Panc1 (cell line): ENCODE data around the gene TNFAIP3. TPM values are rescaled to one million over a fixed set of nuclear protein-coding genes. Genes with fewer than 3 reads are reported as not detected.

Experiments
- ATAC-seq: fragments of 200-7000 bp; cut with Tn5 transposase; 2 replicates; pipeline ENCODE4 v1.9.1; 2020; ENCODE audit warnings: mild to moderate bottlenecking, moderate library complexity
- BruUV-seq: library from RNA; stranded (reverse); fragments of 400-500 nt; replicated peaks from 2 replicates; lab custom pipeline; 2021; lab: Mats Ljungman, UMichigan
- CTCF ChIA-PET: fragments of 300-600 bp; sonication (Branson Sonifier 250); formaldehyde crosslinking; loops from one replicate; lab custom pipeline; 2022; ENCODE audit warnings: antibody characterized with exemption; lab: Charles Lee
- POLR2A ChIA-PET: fragments of 300-600 bp; sonication (Branson Sonifier 250); formaldehyde crosslinking; loops from one replicate; lab custom pipeline; 2022; ENCODE audit warnings: antibody characterized with exemption; lab: Charles Lee
- DNase-seq: peaks from one replicate; pipeline ENCODE4 v3.0.0-alpha.2; 2010; ENCODE audit warnings: low read depth, low spot score
- H3K27ac ChIP-seq: 2 replicates; pipeline ENCODE4 v1.5.1; 2011; ENCODE audit warnings: mild to moderate bottlenecking, low read length, inconsistent platforms
- H3K27me3 ChIP-seq: fragments of 200-500 bp; sonication (Bioruptor generic); 2 replicates; pipeline ENCODE4 v1.6.0; 2014; ENCODE audit warnings: low read length, inconsistent platforms; ENCODE audit not compliant: control insufficient read depth, insufficient read depth
- H3K36me3 ChIP-seq: fragments of 200-500 bp; sonication (Bioruptor generic); 2 replicates; pipeline ENCODE4 v1.5.1; 2014; ENCODE audit warnings: inconsistent platforms, mild to moderate bottlenecking, low read length, moderate library complexity; ENCODE audit not compliant: control insufficient read depth, insufficient read depth
- H3K4me1 ChIP-seq: 2 replicates; pipeline ENCODE4 v1.5.1; 2011; ENCODE audit warnings: inconsistent platforms, mild to moderate bottlenecking, low read length, moderate library complexity; ENCODE audit not compliant: control insufficient read depth, insufficient read depth
- H3K4me3 ChIP-seq, 2 experiments: 2 replicates each; pipeline ENCODE4 v1.5.1; 2011 to 2012; ENCODE audit warnings: low read depth in 2 of 2, low read length in 2 of 2, mild to moderate bottlenecking in 2 of 2, inconsistent platforms in 1 of 2, moderate library complexity in 1 of 2
- H3K9me3 ChIP-seq: fragments of 200-500 bp; sonication (Bioruptor generic); 2 replicates; pipeline ENCODE4 v1.5.1; 2014; ENCODE audit warnings: low read depth, mild to moderate bottlenecking, inconsistent platforms, low read length, moderate library complexity; ENCODE audit not compliant: control insufficient read depth, insufficient read depth
- CTCF ChIP-seq: fragments of 450-650 bp; IDR thresholded peaks from 2 replicates; pipeline ENCODE4 v1.5.1; 2017; ENCODE audit warnings: mild to moderate bottlenecking
- POLR2AphosphoS5 ChIP-seq: IDR thresholded peaks from 2 replicates; pipeline ENCODE4 v1.6.1; 2012; ENCODE audit warnings: mild to moderate bottlenecking, low read depth, low read length, moderate library complexity
- REST ChIP-seq, 2 experiments: IDR thresholded peaks; 2 replicates each; pipeline ENCODE4 v1.6.1; 2011 to 2012; ENCODE audit warnings: low read depth in 2 of 2, control low read depth in 1 of 2, low read length in 1 of 2, mild to moderate bottlenecking in 1 of 2, moderate library complexity in 1 of 2; ENCODE audit not compliant: insufficient read depth in 1 of 2
- SIN3A ChIP-seq: IDR thresholded peaks from 2 replicates; pipeline ENCODE4 v1.6.1; 2012; ENCODE audit warnings: low read depth, mild to moderate bottlenecking, low read length, moderate library complexity, borderline replicate concordance; ENCODE audit not compliant: insufficient read depth
- TCF7L2 ChIP-seq: IDR thresholded peaks from 2 replicates; pipeline ENCODE4 v1.6.1; 2011; ENCODE audit warnings: mild to moderate bottlenecking, low read depth, low read length, inconsistent platforms
- in situ Hi-C: cut with HindIII; loops from 2 replicates; pipeline ENCODE4 v1.10.0; 2016; ENCODE audit warnings: low sequenced_read_pairs, low pct_unique_long_range_greater_than_20kb
- intact Hi-C: fragments of 100-400 bp; cut with micrococcal nuclease; formaldehyde crosslinking; loops from one replicate; pipeline ENCODE4 v1.10.0; 2022; ENCODE audit not compliant: unreplicated experiment
- total RNA-seq: library from RNA; stranded (reverse); gene quantifications from one replicate; pipeline ENCODE4 v1.2.1, GENCODE V29; 2021; ENCODE audit not compliant: unreplicated experiment

The TNFAIP3 gene
- total RNA-seq, 1 experiment from 2014 or later: 15.0 TPM

GRCh38 chr6:137917551-137918325 lies 50.7 kb downstream of the TNFAIP3 start:
- TF ChIP-seq POLR2AphosphoS5 (no peak), CTCF (no peak), REST (IDR thresholded peaks at IDR 0.05; ENCODE audit: insufficient read depth in 1 of 2, low read depth in 2 of 2, low read length in 1 of 2) (no peak), SIN3A (no peak), TCF7L2 (no peak)
- no peak overlapping the region for H3K27ac ChIP-seq
- DNase-seq (no peak), ATAC-seq (no peak)
- H3K27me3 ChIP-seq: 0 out of 2 replicates have a peak, but pooled peaks cover 3% of the 10 kb centered on the region
- POLR2A ChIA-PET: no interaction called here
- peaks cover 3% of the 10 kb centered on the region; the same call in 1 of the 2 replicates for H3K9me3 ChIP-seq
- in situ Hi-C loops (no loop called here), intact Hi-C loops (no loop called here)
- no peaks in the 10 kb centered on the region for H3K36me3 ChIP-seq
- no peaks in the 10 kb centered on the region for H3K4me1 ChIP-seq
- no peak overlapping the region for H3K4me3 ChIP-seq
- CTCF ChIA-PET: no interaction called here
- no TSS peak for BruUV-seq

- 0 out of 2 replicates have a peak, but pooled peaks cover 3% of the 10 kb centered on the region for H3K27me3 ChIP-seq
- H3K4me1 ChIP-seq: no peaks in the 10 kb centered on the region
- BruUV-seq: no TSS peak
- H3K9me3 ChIP-seq: no peaks in the 10 kb centered on the region
- intact Hi-C loops: no loop called here
- ATAC-seq (no peak), DNase-seq (no peak)
- TF ChIP-seq POLR2AphosphoS5 (no peak), SIN3A (no peak)
- in situ Hi-C loops: no loop called here
- H3K36me3 ChIP-seq: no peaks in the 10 kb centered on the region; the same call in 1 of the 2 replicates
- no peak overlapping the region for H3K4me3 ChIP-seq
- CTCF ChIA-PET: no interaction called here
- POLR2A ChIA-PET: no interaction called here
- H3K27ac ChIP-seq: no peak overlapping the region
These were observed 52.4 kb downstream of the TNFAIP3 start for GRCh38 chr6:137919502-137919823.
